HG02852 (cell line): Measurements from ENCODE around the gene SLC12A4.

Source experiments
- ATAC-seq: cut with Tn5 transposase; IDR thresholded peaks from one replicate; pipeline ENCODE4 v1.9.1; 2021; ENCODE audit warnings: mild to moderate bottlenecking, moderate library complexity; ENCODE audit not compliant: unreplicated experiment

The SLC12A4 gene

DNA sequence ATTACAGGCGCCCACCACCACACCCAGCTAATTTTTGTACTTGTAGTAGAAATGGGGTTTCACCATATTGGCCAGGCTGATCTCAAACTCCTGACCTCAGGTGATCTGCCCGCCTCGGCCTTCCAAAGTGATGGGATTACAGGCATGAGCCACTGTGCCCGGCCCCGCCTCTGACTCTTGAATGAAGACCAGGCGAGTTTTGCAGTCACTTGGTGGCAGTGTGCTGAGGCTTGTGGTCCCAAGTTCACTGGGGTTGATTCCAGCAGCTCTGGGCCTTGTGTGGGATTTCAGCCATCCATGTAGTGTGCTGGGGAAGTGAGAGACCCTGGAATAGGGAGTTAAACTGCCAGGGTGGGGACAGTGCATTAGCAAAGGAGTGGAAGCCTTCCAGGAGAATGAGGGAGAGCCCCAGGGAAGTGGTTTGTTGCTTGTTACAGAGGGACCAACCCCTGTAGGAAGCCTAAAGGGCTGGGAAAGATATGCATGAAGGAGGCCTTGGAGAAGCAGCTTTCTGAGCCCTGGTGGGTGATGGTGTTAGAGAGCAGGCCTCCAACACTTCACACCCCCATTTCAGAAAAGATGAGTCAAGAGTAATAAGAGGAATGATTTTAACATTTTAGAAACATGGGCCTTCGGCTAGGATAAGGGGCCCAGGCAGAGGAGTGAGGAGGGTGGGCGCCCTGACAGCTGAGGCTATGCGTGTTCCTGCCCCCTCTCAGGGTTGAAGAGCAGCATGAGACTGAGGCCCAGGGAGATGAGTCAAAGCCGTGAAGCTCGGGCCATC lies 60.8 kb downstream of the SLC12A4 start:
- no peak for ATAC-seq

DNA sequence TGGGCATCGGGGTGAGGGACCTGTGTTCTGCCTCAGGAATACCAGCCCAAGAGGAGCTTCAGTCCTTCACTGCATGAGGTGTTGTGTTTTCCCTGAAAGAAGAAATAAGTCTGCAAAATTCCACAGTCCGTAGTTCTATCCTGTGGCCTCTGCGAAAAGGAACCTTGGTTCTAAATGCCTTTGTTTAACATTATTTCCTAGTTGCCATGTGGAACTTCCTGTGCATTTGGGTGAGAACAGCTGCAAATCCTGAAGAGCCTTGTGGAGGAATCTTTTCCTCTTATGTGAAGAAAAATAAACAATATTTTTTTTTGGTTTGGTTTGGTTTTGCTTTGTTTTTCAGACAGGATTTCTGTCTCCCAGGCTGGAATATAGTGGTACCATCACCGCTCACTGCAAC lies 65.6 kb downstream of the SLC12A4 start:
- no peak for ATAC-seq

DNA sequence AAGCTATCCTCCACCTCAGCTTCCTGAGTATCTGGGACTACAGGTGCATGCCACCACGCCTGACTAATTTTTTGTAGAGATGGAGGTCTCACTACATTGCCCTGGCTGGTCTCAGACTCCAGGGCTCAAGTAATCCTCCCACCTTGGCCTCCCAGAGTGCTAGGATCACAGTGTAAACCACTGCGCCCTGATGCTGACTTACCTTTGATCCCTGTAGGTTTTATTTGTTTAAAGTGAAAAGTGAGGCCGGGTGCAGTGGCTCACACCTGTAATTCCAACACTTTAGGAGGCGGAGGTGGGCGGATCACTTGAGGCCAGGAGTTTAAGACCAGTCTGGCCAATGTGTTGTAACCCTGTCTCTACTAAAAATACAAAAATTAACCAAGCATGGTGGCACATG lies 66.7 kb downstream of the SLC12A4 start:
- no peak for ATAC-seq

DNA sequence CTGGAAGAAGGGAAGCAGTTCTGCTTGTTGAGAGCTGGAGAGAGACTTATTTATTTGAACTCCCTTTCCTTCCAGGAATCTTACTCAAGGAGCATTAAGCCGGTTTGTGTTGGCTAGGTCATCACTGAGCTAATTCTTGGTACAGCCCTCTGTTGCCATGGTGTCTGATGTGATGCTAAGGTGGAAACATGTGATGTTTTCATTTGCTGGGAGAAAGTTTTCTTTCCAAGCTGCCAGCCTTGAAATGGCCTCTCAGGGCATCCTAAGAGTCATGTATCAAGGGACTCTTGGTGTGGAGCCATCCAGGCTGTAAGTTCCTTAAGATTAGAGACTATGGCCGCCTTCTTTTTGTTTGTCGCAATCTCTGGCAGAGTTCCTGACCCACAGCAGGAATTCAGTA lies 71.2 kb downstream of the SLC12A4 start:
- ATAC-seq, result no peak

DNA sequence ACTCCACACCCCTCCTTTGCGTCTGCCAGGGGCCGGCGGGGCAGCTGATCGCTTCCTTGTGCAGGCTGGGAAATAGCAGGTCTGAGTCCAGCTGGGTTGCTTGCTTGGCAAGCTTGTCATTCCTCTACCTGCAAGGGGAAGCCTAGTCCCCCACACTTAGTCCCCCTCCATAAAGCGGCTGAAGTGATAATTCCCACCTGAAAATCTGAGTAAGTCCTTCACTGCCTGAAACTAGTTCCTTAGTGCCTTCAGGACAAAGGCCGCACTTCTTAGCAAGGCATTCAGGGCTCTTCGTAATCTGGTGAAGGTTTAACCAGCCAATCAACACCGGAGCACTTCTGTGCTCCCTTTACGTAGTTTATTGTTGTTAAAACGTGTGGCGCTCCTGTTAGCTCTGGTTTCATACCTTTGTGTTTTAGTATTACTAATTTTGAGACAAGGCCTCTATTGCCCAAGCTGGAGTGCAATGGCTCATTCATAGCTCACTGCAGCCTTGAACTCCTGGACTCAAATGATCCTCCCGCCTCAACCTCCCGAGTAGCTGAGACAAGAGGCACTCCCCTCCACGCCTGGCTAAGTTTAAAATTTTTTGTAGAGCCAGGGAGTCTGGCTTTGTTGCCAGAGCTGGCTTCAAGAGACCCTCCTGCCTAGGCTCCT lies 74.6 kb downstream of the SLC12A4 start:
- ATAC-seq, result no peak
